ENCODE results near the gene CALCA.

CALCA gene

DNA sequence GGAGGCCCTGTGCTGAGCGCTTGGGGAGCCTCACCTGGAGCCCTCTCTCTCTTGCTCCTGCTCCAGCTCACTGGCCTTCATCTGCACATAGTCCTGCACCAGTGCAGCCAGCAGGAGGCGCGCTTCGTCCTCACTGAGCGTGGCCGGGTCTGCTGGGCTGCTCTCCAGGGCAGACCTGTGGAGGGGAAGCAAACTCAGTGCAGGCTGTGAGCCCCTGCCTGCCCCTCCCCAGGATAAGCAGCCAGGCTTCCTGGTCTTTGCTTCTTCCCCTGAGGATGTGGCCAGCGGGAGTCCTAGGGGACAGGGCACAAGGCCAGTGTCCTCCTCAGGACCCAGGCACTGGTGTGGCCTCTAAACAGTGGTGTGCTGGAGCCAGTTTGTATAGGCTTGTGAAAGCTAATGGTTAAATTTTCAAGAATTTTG is 2.2 kb downstream of the CALCA start:
- H3K4me3 ChIP-seq (replicated peaks; ENCODE audit: low read depth, low read length), result no peak overlapping the region
- peak; percentile 66 for TF ChIP-seq CTCF (IDR thresholded peaks at IDR 0.05; ENCODE audit: low read depth, low read length, missing control alignments)
- no peak for DNase-seq (ENCODE audit: extremely low read depth, low read depth)

DNA sequence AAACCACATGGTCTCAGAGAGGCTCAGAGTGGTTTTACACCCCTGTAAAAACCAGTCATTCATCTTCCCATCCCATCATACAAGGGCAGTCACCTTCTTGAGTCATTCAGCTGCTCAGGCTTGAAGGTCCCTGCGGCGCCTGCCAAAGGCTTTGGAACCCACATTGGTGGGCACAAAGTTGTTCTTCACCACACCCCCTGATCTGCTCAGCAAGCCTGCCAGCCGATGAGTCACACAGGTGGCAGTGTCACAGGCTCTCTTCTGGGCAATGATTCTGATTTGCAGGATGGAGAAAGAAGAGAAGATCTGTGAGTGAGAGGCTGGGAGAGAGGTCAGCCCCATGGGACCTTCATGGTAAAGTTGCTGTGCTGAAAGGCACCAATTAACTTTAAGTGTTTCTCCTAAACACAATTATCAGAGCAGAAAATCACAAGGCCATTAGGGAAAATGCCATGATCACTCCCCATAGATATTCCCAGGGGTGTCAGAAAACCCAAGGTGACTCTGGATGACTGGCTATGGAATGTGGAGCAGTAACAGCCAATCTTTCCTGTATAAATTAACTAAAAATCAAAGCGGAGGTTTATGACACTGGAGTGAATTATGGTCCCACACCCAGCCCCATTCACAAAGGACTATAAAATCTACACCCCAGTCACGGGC is 4.4 kb downstream of the CALCA start:
- no peak for TF ChIP-seq CTCF (IDR thresholded peaks at IDR 0.05; ENCODE audit: low read depth, low read length, missing control alignments)
- no peak for DNase-seq (ENCODE audit: extremely low read depth, low read depth)
- H3K4me3 ChIP-seq (replicated peaks; ENCODE audit: low read depth, low read length), result no peak overlapping the region

GRCh38 chr11:14956111-14956510 is 16.0 kb downstream of the CALCA start:
- TF ChIP-seq CTCF (IDR thresholded peaks at IDR 0.05; ENCODE audit: low read depth, low read length, missing control alignments), result no peak
- no peak overlapping the region for H3K4me3 ChIP-seq (replicated peaks; ENCODE audit: low read depth, low read length)
- DNase-seq (ENCODE audit: extremely low read depth, low read depth), result no peak

- no peak overlapping the region for H3K4me3 ChIP-seq (replicated peaks; ENCODE audit: low read depth, low read length)
- no peak for TF ChIP-seq CTCF (IDR thresholded peaks at IDR 0.05; ENCODE audit: low read depth, low read length, missing control alignments)
- no peak for DNase-seq (ENCODE audit: extremely low read depth, low read depth)
Measured at GRCh38 chr11:14954581-14954980, 17.6 kb downstream of the CALCA start.

- no peak for DNase-seq (ENCODE audit: extremely low read depth, low read depth)
- no peak overlapping the region for H3K4me3 ChIP-seq (replicated peaks; ENCODE audit: low read depth, low read length)
- TF ChIP-seq CTCF (IDR thresholded peaks at IDR 0.05; ENCODE audit: low read depth, low read length, missing control alignments), result no peak
Measured at GRCh38 chr11:14953904-14954303, 18.2 kb downstream of the CALCA start.

DNA sequence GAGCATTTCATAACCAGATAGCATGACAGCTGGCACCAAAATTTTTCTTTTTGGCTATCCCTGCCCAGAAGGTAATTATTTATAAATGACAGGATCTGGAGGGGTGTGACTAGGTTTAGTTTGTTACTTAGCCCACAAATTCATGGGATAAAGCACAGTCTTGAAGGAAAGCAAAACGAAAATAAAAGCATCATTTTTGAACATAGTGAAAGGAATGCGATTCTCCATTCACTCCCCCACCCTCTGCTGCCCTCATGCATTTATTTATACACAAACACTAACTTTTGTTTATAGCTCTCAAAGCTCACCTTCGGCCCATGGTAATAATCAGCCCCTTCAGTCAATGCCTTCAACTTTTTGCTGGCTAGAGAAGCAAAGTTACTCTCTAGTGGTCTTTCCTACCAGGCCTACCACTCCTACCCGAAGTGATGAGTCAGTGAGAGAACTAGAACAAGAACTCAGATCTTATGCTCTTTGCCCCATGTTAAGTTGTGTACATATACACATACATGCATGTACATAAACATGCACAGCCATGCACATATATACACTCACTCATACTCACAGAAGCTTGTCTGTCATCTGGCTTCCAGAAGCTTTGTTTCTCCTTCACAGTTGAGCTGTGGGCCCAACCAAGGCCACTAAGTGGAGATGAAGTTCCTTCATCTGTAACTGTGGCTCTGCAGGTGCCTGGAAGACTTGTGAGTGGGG is 22.6 kb downstream of the CALCA start:
- TF ChIP-seq CTCF (IDR thresholded peaks at IDR 0.05; ENCODE audit: low read depth, low read length, missing control alignments), result no peak
- H3K4me3 ChIP-seq (replicated peaks; ENCODE audit: low read depth, low read length), result no peak overlapping the region
- DNase-seq (ENCODE audit: extremely low read depth, low read depth), result no peak
